Heart left ventricle (tissue), 16 donors: ENCODE data around the gene RPTOR. TPM values are rescaled to one million over a fixed set of nuclear protein-coding genes. Genes with fewer than 3 reads are reported as not detected.
"Not testable (repeated sequence)": the region's sequence is repeated elsewhere in the genome, so short reads cannot be mapped to it uniquely, and the experiment has no call there.

Experiments used
- ATAC-seq, 4 donors: fragments of 200-7000 bp; cut with Tn5 transposase; one replicate each; pipeline ENCODE4 v1.9.1; 2020 to 2022; ENCODE audit warnings: moderate library complexity in 4 of 4, mild to moderate bottlenecking in 3 of 4, moderate number of reproducible peaks in 1 of 4
- DNase-seq, 5 donors: peaks; one replicate each; pipeline ENCODE4 v3.0.0-alpha.2; 2020
- H3K27ac ChIP-seq, 12 donors: fragments of 200-600 bp; sonication (generic) in 4 of 12; one replicate each; pipeline versions ENCODE4 v1.5.0 to v1.8.0; 2016 to 2022; ENCODE audit warnings: mild to moderate bottlenecking in 2 of 12
- H3K27me3 ChIP-seq, 9 donors: fragments of 200-600 bp; sonication (generic) in 2 of 9; one replicate each; pipeline versions ENCODE4 v1.5.1 to v1.8.0; 2016 to 2022; ENCODE audit warnings: mild to moderate bottlenecking in 3 of 9
- H3K36me3 ChIP-seq, 9 donors: fragments of 200-600 bp; sonication (generic) in 2 of 9; one replicate each; pipeline versions ENCODE4 v1.5.0 to v1.8.0; 2018 to 2022; ENCODE audit warnings: mild to moderate bottlenecking in 2 of 9
- H3K4me1 ChIP-seq, 12 donors: fragments of 200-600 bp; sonication (generic) in 4 of 12; one replicate each; pipeline versions ENCODE4 v1.5.0 to v1.8.0; 2016 to 2022; ENCODE audit warnings: mild to moderate bottlenecking in 3 of 12
- H3K4me3 ChIP-seq, 12 donors: fragments of 200-600 bp; sonication (generic) in 4 of 12; one replicate each; pipeline versions ENCODE4 v1.5.0 to v1.8.0; 2017 to 2022; ENCODE audit warnings: mild to moderate bottlenecking in 9 of 12, moderate library complexity in 4 of 12
- H3K9me3 ChIP-seq, 12 donors: fragments of 200-600 bp; sonication (generic) in 4 of 12; one replicate each; pipeline versions ENCODE4 v1.5.0 to v1.8.0; 2016 to 2022; ENCODE audit warnings: mild to moderate bottlenecking in 1 of 12
- CTCF ChIP-seq, 12 donors: fragments of 200-600 bp; sonication (generic) in 4 of 12; IDR thresholded peaks; one replicate each; pipeline versions ENCODE4 v1.5.0 to v1.8.0; 2018 to 2022; ENCODE audit warnings: antibody characterized with exemption in 12 of 12, mild to moderate bottlenecking in 5 of 12
- POLR2A ChIP-seq, 2 donors: fragments of 450-650 bp; IDR thresholded peaks; one replicate each; pipeline ENCODE4 v1.6.1; 2017; ENCODE audit warnings: antibody characterized with exemption in 2 of 2, mild to moderate bottlenecking in 2 of 2, moderate library complexity in 2 of 2
- WGBS, 4 donors: extraction: QIAGEN DNeasy Blood & Tissue Kit in 2 of 4; methylation state at CpG; one replicate each; pipeline versions ENCODE4 v1.1.5 to v1.1.7; 2013 to 2018; 5-methylcytosine and 5-hydroxymethylcytosine counted together
- intact Hi-C, 10 donors: fragments of 100-400 bp; cut with DNase I; formaldehyde crosslinking; loops; one replicate each; pipeline versions ENCODE4 v1.11.1 to v1.14.2; 2022
- polyA plus RNA-seq, 2 donors: library from polyadenylated mRNA; stranded (reverse); fragments of 200-250 nt; gene quantifications; one replicate each; pipeline ENCODE4 v1.2.3, GENCODE V29; 2013
- total RNA-seq, 9 donors: library from RNA; depleted of rRNA in 2 of 9; stranded (reverse); fragments of >200 nt in 2 of 9; fragmentation: NEBNext Ultra II Directional in 3 of 9; extraction: Animal tissue kit (Norgen Biotek cat#: 25700) in 3 of 9; gene quantifications; one replicate each; pipeline versions ENCODE4 v1.1.0 to v1.2.4, GENCODE V29; 2016 to 2023
- donor health status: ischemic (EF 13 %, LVEDD 7.1; RV severe dilation, severe dysfunction).
- donor health status: healthy with polysubstance abuse.
- donor health status: DM: no; HTN: yes; CAD: no.
- donor health status: DM: no; HTN: no; CAD: no.
- donor health status: ischemic (EF 25% LVEDD 6.9; RV normal size, moderate dysfunction).
- donor health status: ischemic (EF 25% LVEDD 5.7; RV mildly dilated, moderate dysfunction).
- donor health status: healthy.
- donor health status: DM: yes; HTN: yes; CAD: no.
- donor health status: ischemic (EF 35%, LVEDD 5.7; RV mildly dilated, moderate dysfunction).
- donor health status: nonischemic (EF 11% LVEDD 7.7; RV severe dilation, severe dysfunction).
- donor health status: DM: yes; HTN: yes; CAD: no.
- donor health status: PGD.
- donor health status: ischemic (EF 29% LVEDD 5.4; RV normal size, mild dysfunction).
- donor health status: nonischemic (EF 23%, LVEDD 6.1; RV moderate dilation, normal function).

The RPTOR gene
- total and polyA plus RNA-seq, 11 donors: 14.7 to 31.7 (median 26.0) TPM

GRCh38 chr17:80575057-80575875 is 30.6 kb downstream of the RPTOR start:
- DNase-seq (peak; percentile 68 to 90 (median 74)), ATAC-seq (peak in 3 of 4 donors; percentile 84 to 89 (median 86))
- intact Hi-C loops: loop anchor here in 7 of 10 donors (2.0 to 10.0 kb wide), 4 partner anchors 148 to 400 kb away; no protein-coding TSS in a partner anchor
- Histone ChIP-seq H3K4me3 (no peak overlapping the region), H3K9me3 (peaks cover 0 to 10% (median 0%) of the 10 kb centered on the region in 12 donors), H3K27me3 (no peaks in the 10 kb centered on the region), H3K4me1 (no peaks in the 10 kb centered on the region), H3K27ac (no peak overlapping the region), H3K36me3 (no peaks in the 10 kb centered on the region)
- no peak for TF ChIP-seq POLR2A (IDR thresholded peaks at IDR 0.05)
- TF ChIP-seq CTCF (IDR thresholded peaks at IDR 0.05): peak; percentile 80 to 100 (median 90)
- WGBS, 4 donors: 36 to 43% (median 38%) methylated on average over 17 of the region's 17 CpGs

- intact Hi-C loops: loop anchor here in 6 of 10 donors (5.0 to 10.0 kb wide), 3 partner anchors 151 to 397 kb away; no protein-coding TSS in a partner anchor
- no peaks in the 10 kb centered on the region for H3K36me3 ChIP-seq
- ATAC-seq (no peak), DNase-seq (no peak)
- no peaks in the 10 kb centered on the region for H3K9me3 ChIP-seq
- H3K27ac ChIP-seq: no peak overlapping the region
- no peaks in the 10 kb centered on the region for H3K27me3 ChIP-seq
- no peaks in the 10 kb centered on the region for H3K4me1 ChIP-seq
- no peak overlapping the region for H3K4me3 ChIP-seq
- TF ChIP-seq CTCF (IDR thresholded peaks at IDR 0.05) (no peak), POLR2A (IDR thresholded peaks at IDR 0.05) (no peak)
- WGBS, 4 donors: 69 to 80% (median 75%) methylated on average over 14 of the region's 14 CpGs
Observed at GRCh38 chr17:80577876-80578570, 33.4 kb downstream of the RPTOR start.

- not testable (repeated sequence) for H3K27me3 ChIP-seq, H3K4me3 ChIP-seq, H3K4me1 ChIP-seq, ATAC-seq, H3K27ac ChIP-seq, H3K36me3 ChIP-seq, DNase-seq, H3K9me3 ChIP-seq
- intact Hi-C loops: loop anchor here in 6 of 10 donors (5.0 to 10.0 kb wide), 3 partner anchors 152 to 396 kb away; no protein-coding TSS in a partner anchor
- WGBS, 4 donors: 95 to 98% (median 96%) methylated on average over 13 to 15 of the region's 15 CpGs
Observed at GRCh38 chr17:80578668-80579388, 34.2 kb downstream of the RPTOR start.

- Histone ChIP-seq H3K27ac (no peak overlapping the region), H3K4me3 (no peak overlapping the region), H3K27me3 (no peaks in the 10 kb centered on the region), H3K36me3 (no peaks in the 10 kb centered on the region), H3K4me1 (no peaks in the 10 kb centered on the region), H3K9me3 (no peaks in the 10 kb centered on the region)
- 83 to 89% (median 87%) methylated on average over 6 of the region's 6 CpGs for WGBS, 4 donors
- TF ChIP-seq CTCF (IDR thresholded peaks at IDR 0.05) (no peak), POLR2A (IDR thresholded peaks at IDR 0.05) (no peak)
- intact Hi-C loops: no loop called here
- ATAC-seq: peak in 2 of 4 donors; percentile 13 to 68
- DNase-seq: no peak
Observed at GRCh38 chr17:80582165-80582564, 37.5 kb downstream of the RPTOR start.
